ENCODE data around the gene BANP.

Gene BANP

DNA sequence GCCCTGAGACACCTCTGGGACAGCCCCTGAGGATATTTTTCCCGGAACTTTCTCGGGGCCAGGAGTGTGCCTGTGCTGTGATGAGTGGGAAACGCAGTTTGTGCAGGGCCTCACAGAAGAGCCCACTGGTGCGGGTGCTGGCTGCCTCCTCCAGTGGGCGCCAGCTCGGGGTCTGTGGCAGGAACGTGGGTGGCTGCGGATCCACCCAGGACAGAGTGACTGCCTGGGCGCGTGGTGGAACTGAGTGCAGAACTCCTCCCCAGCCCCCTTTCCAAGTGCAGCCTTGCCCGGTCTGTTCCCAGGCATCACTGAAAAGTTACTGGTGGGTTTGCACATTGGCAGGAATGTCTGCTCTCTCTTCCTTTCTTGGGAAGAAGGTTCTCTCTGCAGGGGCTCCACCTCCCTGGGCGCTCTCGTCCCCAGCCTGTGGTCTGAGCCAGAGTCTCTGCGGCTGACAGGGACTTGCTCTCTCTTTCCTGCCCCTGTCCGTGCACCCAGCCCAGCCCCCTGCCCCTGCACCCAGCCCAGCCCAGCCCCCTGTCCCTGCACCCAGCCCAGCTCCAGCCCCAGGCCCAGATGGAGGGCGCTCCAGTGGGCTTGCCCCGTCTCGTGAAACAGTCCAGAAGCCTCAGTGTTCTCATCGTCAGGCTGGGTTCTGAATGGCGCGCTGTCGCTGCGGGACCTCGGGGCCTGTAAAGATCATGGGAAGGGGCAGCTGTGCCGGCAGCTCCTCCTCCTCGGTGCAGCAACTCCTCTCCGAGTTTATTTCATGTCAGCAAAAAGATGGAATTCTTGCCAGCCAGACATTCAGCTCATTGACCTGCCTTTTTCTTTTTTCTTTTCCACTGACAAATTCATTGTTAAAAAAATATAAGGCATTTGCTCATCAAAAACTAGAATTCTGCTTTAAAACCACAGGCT, 117.5 kb downstream of the BANP start:
- DNase-seq (ENCODE audit: insufficient read length, low spot score): no peak
- FAIRE-seq: no peak
- TF ChIP-seq PAX5 (IDR thresholded peaks at IDR 0.05; ENCODE audit: insufficient read depth, low read length, severe bottlenecking) (no peak), POLR2AphosphoS5 (IDR thresholded peaks at IDR 0.05; ENCODE audit: low read depth, low read length) (no peak), POU2F2 (IDR thresholded peaks at IDR 0.05; ENCODE audit: low read depth, low read length) (no peak), SPI1 (IDR thresholded peaks at IDR 0.05; ENCODE audit: low read depth, low read length) (no peak), POLR2A (IDR thresholded peaks at IDR 0.05; ENCODE audit: low read depth, low read length) (no peak), TAF1 (IDR thresholded peaks at IDR 0.05; ENCODE audit: low read depth, low read length) (no peak)

DNA sequence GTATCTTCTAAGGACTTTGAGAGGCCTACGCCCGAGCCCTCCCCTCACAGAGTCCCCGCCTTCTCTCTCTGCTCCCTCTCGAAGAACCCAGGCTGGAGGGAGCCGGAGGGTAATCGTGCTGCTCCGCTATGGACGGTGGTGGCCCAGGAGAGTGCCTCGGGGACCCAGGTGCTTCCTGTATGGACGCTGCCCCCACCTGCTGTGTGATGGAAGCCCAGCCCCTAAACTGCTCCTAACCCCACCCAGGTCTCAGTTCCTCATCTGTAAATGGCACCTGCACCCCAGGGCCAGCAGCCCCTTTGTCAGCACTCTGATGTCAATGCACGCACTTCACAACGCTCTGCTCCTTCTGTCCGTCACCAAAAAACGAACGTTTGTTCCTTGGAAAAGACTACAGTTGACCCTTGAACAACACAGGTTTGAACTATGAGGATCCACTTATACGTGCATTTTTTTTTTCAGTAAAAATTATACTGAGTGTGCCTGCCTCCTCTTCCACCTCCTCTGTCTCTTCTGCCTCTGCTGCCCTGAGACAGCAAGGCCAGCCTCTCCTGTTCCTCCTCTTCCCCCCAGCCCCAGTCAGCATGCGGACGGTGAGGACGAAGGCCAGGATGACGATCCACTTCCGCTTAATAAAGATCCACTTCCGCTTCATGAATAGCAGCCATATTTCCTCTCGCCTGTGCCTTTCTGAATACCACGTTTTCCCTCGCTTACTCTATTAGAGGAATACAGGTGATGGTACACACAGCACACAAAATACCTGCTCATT, 118.3 kb downstream of the BANP start:
- peak; percentile 91 for DNase-seq (ENCODE audit: insufficient read length, low spot score)

DNA sequence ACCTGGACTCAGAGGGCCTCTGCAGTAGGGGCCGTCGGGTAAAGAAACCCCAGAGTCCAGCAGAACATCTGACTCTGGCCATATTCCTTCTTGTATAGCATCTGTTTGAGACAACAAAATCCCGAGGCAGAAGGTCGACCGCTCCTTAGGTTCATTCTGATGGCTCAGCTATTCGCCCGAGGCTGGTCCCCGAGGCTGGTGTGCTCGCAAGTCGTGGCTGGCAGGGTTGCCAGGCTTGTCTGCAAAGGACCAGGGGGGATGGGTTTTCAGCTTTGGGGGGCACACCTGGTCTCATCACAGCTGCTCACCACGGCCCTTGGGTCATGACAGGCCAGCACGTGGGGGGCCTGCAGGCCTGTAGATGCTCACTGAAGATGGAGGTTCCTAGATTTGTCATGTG, 119.1 kb downstream of the BANP start:
- FAIRE-seq: no peak
- TF ChIP-seq PAX5 (IDR thresholded peaks at IDR 0.05; ENCODE audit: insufficient read depth, low read length, severe bottlenecking) (no peak), POU2F2 (IDR thresholded peaks at IDR 0.05; ENCODE audit: low read depth, low read length) (no peak), SPI1 (IDR thresholded peaks at IDR 0.05; ENCODE audit: low read depth, low read length) (no peak), TAF1 (IDR thresholded peaks at IDR 0.05; ENCODE audit: low read depth, low read length) (no peak), POLR2AphosphoS5 (IDR thresholded peaks at IDR 0.05; ENCODE audit: low read depth, low read length) (no peak), POLR2A (IDR thresholded peaks at IDR 0.05; ENCODE audit: low read depth, low read length) (no peak)

More for the DNA sequence above, 118.3 kb downstream of the BANP start:
- peak; percentile 96 for FAIRE-seq
- TF ChIP-seq POLR2AphosphoS5 (IDR thresholded peaks at IDR 0.05; ENCODE audit: low read depth, low read length): peak; percentile 29; the same call in 1 of the 2 replicates
- peak; percentile 97 for TF ChIP-seq SPI1 (IDR thresholded peaks at IDR 0.05; ENCODE audit: low read depth, low read length)
- no peak for TF ChIP-seq POU2F2 (IDR thresholded peaks at IDR 0.05; ENCODE audit: low read depth, low read length)
- TF ChIP-seq TAF1 (IDR thresholded peaks at IDR 0.05; ENCODE audit: low read depth, low read length): no peak
- no peak for TF ChIP-seq PAX5 (IDR thresholded peaks at IDR 0.05; ENCODE audit: insufficient read depth, low read length, severe bottlenecking)

DNA sequence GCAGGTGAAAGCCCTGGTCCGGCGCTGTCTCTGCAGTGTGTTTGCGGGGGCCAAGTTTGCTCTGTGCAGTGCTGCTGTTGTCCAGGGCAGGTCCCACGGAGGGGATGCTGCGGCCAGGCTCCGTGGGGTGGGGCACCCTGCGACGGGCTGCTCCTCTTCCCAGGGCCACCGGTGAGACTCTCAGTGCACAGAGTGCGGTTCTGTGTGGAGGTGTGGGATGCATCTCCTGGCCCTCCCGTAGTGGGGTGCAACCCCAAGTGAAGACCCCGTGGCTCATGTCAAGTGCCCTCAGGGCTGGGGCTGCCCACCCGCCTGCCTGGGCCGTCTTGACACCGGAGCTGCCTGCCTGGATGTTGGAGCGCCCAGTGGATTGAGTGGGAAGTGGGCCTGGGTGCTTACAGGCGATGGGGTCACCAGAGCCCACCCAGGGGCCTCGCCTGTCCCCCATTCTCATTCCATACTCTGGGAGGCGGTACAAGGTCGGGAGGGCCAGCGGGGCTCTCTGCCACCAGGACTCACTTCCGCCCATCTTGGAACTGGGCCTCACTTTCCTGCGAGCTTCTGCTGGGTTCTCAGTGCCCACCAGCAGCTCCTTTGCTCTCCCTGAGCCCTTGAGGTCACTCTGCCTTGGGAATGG, 119.9 kb downstream of the BANP start:
- TF ChIP-seq SPI1 (IDR thresholded peaks at IDR 0.05; ENCODE audit: low read depth, low read length) (no peak), POLR2A (IDR thresholded peaks at IDR 0.05; ENCODE audit: low read depth, low read length) (no peak), TAF1 (IDR thresholded peaks at IDR 0.05; ENCODE audit: low read depth, low read length) (no peak), POU2F2 (IDR thresholded peaks at IDR 0.05; ENCODE audit: low read depth, low read length) (no peak), PAX5 (IDR thresholded peaks at IDR 0.05; ENCODE audit: insufficient read depth, low read length, severe bottlenecking) (no peak), POLR2AphosphoS5 (IDR thresholded peaks at IDR 0.05; ENCODE audit: low read depth, low read length) (no peak)
- no peak for DNase-seq (ENCODE audit: insufficient read length, low spot score)
- no peak for FAIRE-seq

More for the DNA sequence above, 119.1 kb downstream of the BANP start:
- no peak for DNase-seq (ENCODE audit: insufficient read length, low spot score)

DNA sequence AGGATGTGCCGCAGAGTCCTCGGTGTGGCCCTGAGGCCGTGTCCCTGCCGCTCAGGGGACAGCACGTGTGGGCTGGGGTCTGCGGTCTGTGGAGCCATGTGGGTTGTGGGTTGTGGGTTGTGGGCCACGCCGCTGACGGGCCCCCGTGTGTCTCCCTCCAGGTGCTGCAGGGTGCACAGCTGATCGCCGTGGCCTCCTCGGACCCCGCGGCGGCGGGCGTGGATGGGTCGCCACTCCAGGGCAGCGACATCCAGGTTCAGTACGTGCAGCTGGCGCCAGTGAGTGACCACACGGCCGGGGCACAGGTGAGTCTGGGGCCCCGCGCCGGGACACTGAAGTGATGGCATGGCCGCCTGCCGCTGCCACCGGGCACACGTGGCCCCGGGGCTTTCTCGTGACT, 120.7 kb downstream of the BANP start:
- DNase-seq (ENCODE audit: insufficient read length, low spot score): no peak
- TF ChIP-seq PAX5 (IDR thresholded peaks at IDR 0.05; ENCODE audit: insufficient read depth, low read length, severe bottlenecking) (no peak), TAF1 (IDR thresholded peaks at IDR 0.05; ENCODE audit: low read depth, low read length) (no peak), SPI1 (IDR thresholded peaks at IDR 0.05; ENCODE audit: low read depth, low read length) (no peak), POLR2AphosphoS5 (IDR thresholded peaks at IDR 0.05; ENCODE audit: low read depth, low read length) (no peak), POU2F2 (IDR thresholded peaks at IDR 0.05; ENCODE audit: low read depth, low read length) (no peak)
- no peak for FAIRE-seq

DNA sequence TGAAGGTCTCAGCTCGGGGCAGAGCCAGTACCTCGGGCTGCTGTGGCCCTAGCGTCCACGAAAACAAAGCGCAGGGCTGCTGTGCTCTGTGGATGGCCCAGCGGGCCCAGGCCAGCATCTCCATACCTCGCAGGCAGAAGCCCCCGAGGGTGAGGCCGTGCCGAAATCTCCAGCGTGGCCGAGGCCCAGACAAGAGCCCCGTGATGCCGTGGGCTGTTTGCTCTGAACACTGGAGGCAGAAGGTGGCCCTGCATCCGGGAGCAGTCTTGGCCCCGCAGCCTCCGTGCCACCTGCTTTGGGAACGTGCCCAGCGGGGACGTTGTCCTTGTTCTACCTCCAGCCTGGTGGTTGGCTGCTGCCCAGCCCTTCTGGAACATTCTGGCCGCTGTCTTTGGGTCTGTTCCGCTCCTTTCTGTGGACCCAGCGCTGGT, 121.4 kb downstream of the BANP start:
- TF ChIP-seq POU2F2 (IDR thresholded peaks at IDR 0.05; ENCODE audit: low read depth, low read length) (no peak), SPI1 (IDR thresholded peaks at IDR 0.05; ENCODE audit: low read depth, low read length) (no peak), TAF1 (IDR thresholded peaks at IDR 0.05; ENCODE audit: low read depth, low read length) (no peak), POLR2AphosphoS5 (IDR thresholded peaks at IDR 0.05; ENCODE audit: low read depth, low read length) (no peak), PAX5 (IDR thresholded peaks at IDR 0.05; ENCODE audit: insufficient read depth, low read length, severe bottlenecking) (no peak), POLR2A (IDR thresholded peaks at IDR 0.05; ENCODE audit: low read depth, low read length) (no peak)
- no peak for FAIRE-seq
- DNase-seq (ENCODE audit: insufficient read length, low spot score): no peak

DNA sequence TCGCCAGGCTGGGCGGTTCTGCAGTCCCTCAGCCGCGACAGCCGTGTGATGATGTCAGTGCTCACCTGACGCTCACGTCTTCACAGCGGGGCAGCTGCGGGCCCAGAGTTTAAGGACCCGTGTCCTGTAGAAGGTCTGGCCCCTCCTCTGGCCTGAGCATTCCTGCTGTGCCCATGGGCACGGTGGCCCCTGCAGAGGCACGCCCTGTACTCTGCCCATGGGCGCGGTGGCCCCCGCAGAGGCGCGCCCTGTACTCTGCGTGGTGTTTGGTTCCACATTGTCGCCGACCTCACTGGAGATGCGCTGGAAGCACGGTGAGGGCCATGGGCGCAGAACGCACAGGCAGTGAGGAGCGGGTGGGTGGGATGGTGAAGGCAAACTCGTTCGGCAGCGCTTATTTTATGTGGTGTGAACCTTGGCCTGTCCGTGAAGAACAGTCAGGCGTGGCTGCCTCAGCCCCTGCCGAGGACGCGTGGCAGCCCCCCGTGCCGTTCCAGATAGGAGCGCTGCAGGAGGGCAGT, 122.0 kb downstream of the BANP start:
- TF ChIP-seq POU2F2 (IDR thresholded peaks at IDR 0.05; ENCODE audit: low read depth, low read length) (no peak), POLR2A (IDR thresholded peaks at IDR 0.05; ENCODE audit: low read depth, low read length) (no peak), PAX5 (IDR thresholded peaks at IDR 0.05; ENCODE audit: insufficient read depth, low read length, severe bottlenecking) (no peak), TAF1 (IDR thresholded peaks at IDR 0.05; ENCODE audit: low read depth, low read length) (no peak), POLR2AphosphoS5 (IDR thresholded peaks at IDR 0.05; ENCODE audit: low read depth, low read length) (no peak), SPI1 (IDR thresholded peaks at IDR 0.05; ENCODE audit: low read depth, low read length) (no peak)
- DNase-seq (ENCODE audit: insufficient read length, low spot score) (no peak), FAIRE-seq (no peak)

DNA sequence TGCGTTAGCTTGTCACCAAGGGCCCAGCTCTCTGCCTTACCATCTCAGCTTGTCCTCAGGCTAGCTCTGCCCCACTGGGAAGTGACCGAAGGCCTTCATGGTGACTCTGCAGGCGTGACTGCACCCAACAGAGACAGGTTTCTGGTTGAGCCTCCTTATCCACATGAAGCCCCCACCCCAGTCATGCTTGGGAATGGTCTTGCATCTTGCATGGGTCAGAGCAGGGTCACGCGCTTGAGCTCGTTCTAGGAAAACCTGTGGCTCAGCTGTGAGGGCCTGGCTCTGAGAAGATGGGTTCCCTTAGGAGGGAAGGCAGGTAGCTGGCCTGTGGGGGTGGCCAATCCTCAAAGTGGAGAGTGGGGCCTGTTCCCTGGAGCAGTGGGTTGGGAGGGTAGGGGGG, 122.8 kb downstream of the BANP start:
- DNase-seq (ENCODE audit: insufficient read length, low spot score): no peak
- FAIRE-seq: no peak
- TF ChIP-seq POLR2A (IDR thresholded peaks at IDR 0.05; ENCODE audit: low read depth, low read length) (no peak), POU2F2 (IDR thresholded peaks at IDR 0.05; ENCODE audit: low read depth, low read length) (no peak), TAF1 (IDR thresholded peaks at IDR 0.05; ENCODE audit: low read depth, low read length) (no peak), SPI1 (IDR thresholded peaks at IDR 0.05; ENCODE audit: low read depth, low read length) (no peak), PAX5 (IDR thresholded peaks at IDR 0.05; ENCODE audit: insufficient read depth, low read length, severe bottlenecking) (no peak), POLR2AphosphoS5 (IDR thresholded peaks at IDR 0.05; ENCODE audit: low read depth, low read length) (no peak)
